Limb (tissue), 2 donors: ENCODE measurements around the gene SPATA2L.

Source experiments
- DNase-seq, 2 donors: peaks; one replicate each; pipeline ENCODE4 v3.0.0-alpha.2; 2016; ENCODE audit errors: extremely low spot score in 2 of 2

SPATA2L gene

GRCh38 chr16:89657442-89658220 lies 43.9 kb downstream of the SPATA2L start, which contains the start of the genes CHMP1A and SPATA33:
Gene CHMP1A, minus strand, starts transcription at chr16:89657708. Its CDS starts 120 bp downstream, at chr16:89657588.
Gene SPATA33, plus strand, starts transcription at chr16:89657836. Its CDS starts 76 bp downstream, at chr16:89657912.
- DNase-seq = peak; percentile 79 to 96

DNA sequence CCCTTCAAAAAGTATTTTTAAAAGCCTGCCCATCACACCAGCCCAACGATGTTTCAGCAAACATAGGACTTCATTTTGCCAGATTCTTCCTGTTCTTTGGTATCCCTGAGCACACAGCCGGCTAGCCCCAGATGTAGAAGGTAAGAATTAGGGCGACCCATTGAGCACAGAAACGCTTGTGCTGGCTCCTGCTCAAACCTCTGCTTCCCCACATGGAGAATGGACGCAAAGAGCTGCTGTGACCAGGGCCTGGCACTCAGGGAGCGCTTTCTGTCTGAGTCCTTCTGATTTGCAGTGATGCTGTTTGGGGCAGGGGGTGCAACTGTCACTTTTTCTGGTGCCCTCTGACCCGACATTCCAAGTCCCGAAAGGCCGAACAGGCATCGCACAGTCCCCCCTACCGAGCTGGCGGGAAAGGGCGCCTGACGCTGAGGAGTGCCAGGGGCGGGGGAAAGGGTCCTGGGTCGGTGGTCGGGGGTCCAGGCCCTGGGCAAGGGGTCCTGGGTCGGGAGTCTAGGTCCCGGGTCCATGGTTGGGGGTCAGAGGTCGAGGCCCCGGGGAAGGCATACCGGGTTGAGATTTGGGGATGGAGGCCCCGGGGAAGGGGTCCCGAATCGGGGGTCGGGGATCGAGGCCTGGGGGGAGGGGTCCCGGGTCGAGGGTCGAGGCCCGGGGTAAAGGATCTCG lies 44.9 kb downstream of the SPATA2L start:
- DNase-seq = no peak

DNA sequence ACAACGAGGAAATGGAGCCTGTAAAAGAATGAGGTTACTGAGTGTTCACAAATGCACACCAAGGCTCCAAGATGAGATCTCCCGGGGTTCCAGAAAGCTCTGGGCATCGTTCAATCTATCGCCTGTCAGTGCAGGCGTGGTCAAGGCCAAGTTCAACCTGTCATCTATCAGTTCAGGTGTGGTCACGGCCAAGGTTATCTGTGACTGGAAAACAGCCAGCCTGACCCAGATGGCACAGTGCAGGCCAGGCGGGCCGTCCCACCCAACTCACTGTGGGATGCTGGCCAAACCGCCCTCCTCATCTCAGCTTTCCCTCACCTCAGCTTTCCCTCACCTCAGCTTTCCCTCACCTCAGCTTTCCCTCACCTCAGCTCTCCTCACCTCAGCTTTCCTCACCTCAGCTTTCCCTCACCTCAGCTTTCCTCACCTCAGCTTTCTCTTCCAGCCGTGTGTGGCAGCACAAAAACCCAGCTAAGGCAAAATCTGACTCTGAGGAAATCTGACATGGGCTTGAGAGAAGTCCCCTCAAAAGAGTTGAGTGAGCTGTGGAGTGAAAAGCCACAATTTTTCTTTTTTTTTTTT lies 46.4 kb downstream of the SPATA2L start:
- no peak for DNase-seq

GRCh38 chr16:89653656-89654295 lies 47.7 kb downstream of the SPATA2L start:
- DNase-seq = no peak

DNA sequence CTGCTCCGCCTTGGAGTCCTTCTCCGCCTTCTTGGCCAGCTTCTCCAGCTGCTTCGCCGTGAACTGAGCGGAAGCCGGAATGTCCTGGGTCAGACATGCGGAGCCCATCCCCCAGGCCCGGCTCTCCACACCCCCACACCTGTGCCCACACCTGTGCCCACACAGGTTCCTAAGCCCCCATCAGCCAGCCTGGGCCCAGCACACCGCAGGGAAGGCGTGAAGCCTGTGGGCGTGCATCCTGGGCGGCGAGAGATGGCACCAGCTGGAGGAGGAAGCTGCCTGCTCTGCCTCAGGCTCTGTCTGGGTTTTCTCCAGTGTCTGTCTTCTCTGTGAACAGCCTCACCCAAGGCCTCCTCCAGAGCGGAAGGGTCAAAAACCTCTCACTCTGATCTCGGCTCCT lies 49.9 kb downstream of the SPATA2L start:
- no peak for DNase-seq

DNA sequence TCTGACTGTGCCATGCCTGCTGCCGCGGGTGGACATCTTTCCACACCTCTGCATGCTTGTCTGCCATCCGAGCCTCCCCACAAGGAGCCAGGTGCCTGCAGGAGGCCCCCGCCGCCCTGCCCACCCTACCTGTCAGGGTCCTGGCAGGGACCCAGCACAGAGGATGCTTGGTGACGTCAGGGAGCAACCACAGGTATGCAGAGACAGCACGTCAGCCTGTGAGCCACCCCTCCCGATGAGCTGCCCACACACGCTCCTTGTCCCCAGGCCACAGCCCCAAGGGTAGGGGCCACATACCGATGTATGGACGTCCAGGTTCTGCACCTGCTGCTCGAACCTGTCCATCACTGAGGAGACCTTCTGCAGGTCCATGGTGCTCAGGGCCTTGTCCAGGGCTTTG lies 54.6 kb downstream of the SPATA2L start:
- DNase-seq = no peak
